Measurements from ENCODE around the gene CMTR1. TPM values are rescaled to one million over a fixed set of nuclear protein-coding genes. Genes with fewer than 3 reads are reported as not detected.
"Not testable (repeated sequence)": the region's sequence is repeated elsewhere in the genome, so short reads cannot be mapped to it uniquely, and the experiment has no call there.

Gene CMTR1
- total RNA-seq, 1 donor, result 33.4 TPM

DNA sequence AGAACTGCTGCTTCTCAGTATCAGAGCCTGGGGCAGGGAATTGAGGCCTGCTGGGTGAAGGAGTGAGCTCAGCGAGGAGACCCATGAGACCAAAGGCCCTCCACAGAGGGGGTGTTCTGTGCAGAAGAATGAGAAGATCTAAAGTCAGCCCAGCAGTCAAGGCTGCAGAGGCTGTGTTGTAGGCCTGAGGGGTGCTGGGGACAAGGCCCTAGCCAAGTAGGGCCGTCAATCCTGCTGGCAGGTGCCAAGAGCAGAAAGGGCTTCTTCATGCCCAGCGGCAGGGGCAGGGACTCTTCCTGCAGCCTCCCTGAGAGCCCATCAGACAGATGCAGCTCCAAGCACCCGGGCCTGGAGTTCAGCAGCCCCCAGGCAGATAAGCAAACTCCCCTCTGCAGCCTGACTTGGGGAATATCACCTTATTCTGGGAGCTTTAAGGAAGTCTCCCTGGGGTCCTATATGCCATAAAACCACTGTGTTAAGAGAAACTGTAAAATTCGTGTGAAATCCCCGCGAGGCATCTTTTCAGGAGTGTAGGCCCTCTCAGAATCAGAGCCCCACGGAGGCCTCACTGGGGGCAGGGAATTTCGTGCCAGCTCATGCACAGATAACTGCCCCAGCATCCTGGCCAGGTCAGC is 57.6 kb downstream of the CMTR1 start:
- no peak for DNase-seq (ENCODE audit: low read depth in 2 of 3, low spot score in 2 of 3)

DNA sequence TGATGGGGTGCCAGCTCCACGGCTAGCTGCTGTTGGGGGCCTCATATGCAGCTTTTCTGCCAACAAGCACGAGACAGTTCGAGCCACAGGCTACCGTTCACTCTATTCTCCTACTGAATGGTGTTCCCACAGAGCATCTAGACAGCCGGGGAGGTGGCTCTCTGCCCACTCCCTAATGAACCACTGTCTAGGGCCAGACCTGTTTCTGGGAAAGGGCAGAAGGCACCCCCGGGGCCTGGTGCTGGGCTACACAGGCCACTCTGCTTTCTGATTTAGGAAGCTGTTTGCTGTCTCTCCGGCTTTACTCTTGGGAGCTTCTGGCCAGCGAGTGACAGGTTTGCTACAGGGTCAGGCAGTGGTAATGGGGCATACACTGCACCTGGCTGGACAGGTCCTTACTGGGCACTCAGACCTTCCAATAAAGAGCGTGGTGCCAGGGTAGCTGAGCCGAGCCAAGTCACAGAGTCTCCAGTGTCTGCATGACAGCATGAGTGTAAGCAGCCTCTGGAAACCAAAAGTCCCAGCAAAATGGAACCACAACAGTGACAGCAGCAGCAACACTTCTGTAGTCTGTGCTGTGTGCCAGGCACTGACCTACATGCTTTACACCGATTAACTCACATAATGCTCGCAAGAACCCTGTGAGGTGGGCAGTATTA is 58.3 kb downstream of the CMTR1 start:
- no peak for DNase-seq (ENCODE audit: low read depth in 2 of 3, low spot score in 2 of 3)

DNA sequence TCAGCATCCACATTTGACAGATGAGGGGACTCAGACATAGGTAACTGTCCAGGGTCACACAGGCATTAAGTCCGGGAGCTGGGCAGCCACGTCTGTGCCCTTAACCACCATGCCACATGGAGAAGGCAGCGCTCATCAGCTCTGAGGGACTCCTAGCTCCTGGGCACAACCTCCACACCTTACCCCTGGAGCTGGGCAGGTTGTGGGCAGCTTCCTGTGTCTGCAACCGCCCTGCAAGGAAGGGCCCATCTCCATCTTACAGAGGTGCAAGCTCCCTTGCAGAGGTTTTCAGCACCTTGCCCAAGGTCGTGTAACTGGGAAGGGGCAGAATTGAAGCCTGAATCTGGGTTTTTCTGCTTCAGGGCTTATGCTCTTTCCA is 58.8 kb downstream of the CMTR1 start:
- DNase-seq (ENCODE audit: low read depth in 2 of 3, low spot score in 2 of 3), result no peak

DNA sequence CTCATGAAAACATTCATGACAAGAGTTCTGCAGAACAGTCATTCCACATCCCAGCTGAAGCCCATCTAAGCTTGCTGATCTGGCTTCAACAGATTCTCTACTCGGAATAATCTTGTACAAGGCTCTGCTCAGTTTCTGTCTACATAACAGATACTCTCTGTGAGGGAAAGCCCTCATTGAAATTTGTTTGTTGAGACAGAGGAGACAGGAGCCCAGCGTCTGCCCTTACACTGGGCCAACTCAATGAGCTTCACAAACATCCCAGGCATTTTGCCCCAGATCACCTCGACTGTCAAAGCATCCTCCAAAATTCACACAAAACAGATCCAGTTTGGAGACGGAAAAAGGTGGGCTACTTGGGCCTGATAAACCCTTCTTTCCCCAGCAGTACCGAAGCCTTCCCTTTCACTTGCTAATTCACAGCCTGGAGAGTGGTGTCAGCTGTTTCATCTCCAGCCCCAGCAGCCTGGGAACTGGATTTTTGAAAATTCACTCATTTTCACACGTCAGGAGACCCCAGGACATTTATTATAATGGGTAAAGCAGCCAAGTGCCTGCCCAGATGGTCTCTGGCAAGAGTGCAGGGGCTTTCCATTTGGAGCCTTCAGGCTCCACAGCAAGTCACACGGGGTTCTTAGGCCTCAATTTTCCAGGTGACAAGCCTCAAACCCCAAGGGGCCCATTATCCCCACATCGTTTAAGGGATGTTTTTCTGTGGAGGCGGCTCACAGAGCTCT is 59.4 kb downstream of the CMTR1 start:
- DNase-seq (ENCODE audit: low read depth in 2 of 3, low spot score in 2 of 3), result no peak

- DNase-seq (ENCODE audit: low read depth in 2 of 3, low spot score in 2 of 3), result no peak
These were observed 60.1 kb downstream of the CMTR1 start for GRCh38 chr6:37492991-37493660.

DNA sequence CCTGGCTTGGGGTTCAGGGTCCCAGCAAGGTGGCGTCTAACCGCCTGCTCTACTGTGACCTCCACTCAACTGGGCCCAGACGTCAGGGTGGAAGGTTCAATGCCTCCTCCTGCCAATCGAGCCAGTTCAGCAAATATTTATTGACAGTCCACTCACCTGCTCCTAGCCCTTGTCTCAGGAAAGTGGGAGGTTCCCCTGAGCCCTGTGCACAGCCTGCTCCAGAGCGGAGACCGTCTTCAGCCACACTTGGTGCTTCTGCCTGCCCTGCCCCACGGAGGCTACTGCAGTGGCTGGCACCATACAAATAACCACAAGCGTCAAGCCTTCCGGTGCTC is 60.6 kb downstream of the CMTR1 start:
- DNase-seq (ENCODE audit: low read depth in 2 of 3, low spot score in 2 of 3), result no peak

DNA sequence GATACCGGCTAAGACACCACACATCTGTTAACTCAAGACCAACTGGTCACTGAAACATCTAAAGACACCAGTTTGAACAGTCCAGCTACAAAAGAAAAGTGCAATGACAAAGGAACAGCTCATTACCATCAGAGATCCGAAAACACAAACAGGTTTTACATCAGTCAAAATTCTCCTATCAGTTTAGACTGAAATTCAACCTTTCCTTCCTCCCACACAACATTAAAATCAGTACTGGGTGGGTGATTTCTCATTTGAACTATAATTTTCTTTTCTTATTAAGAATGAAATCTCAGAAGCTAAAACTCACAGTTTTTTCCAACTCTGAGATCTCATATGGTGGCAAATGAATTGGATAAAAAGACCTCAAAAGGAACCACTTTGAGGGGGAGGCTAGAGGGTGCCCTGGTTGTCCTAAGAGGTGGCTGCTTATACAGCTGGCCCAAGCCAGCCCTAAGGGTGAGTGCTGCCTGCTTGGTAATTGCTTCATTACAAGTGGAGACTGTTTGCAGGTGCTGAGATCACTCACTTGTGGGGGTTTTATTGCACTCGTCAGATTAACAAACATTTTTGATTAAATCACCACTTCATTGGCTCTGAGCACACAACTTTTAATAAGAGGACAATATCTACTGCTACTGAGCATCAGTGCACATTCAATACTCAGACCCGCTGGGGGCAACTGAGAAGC is 62.4 kb downstream of the CMTR1 start:
- DNase-seq (ENCODE audit: low read depth in 2 of 3, low spot score in 2 of 3), result no peak

GRCh38 chr6:37496951-37497885 is 64.2 kb downstream of the CMTR1 start:
- DNase-seq (ENCODE audit: low read depth in 2 of 3, low spot score in 2 of 3), result no peak

DNA sequence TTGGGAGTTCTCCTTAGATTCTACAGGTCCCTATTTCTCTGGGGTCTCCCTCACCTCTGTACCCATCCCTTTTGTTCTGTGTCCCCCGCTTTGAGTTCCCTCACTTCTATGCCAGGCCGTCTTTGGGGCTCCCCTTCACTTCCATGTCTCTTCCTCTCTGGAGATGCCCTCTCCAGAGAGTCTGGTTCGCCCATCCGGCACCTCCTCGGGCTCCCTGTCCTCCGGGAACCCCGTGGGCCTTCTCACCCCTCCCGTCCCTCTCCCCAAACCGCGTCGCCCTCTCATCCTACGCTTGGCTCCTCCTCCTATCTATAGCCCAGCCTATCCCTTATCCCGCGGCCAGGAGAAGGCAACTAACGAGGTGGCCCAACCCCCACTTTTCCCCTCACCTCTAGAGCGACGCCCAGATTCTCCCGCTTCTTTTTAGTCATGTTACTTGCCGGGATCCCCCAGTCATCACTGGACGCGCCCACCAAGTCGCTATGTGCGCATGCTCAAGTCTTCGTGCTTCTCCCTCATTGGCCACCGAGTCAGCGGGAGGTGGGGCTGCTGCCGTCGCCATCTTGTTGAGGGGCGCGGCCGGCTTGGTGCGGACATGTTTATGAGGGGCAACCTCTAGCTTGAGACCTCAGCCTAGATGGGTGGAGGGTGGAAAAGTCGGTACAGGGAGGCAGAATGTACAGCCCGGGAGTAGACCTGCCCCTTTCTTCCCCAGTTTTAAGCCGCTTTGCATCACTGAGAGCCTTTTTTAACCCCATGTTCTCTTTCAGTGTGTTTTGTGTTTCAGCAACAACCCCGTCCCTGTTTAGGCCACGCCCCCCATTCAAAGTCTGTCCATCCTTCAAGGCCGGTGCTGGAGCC is 66.6 kb downstream of the CMTR1 start, which contains the start of gene CCDC167:
CCDC167 (minus strand) TSS at position 461 of the 861 bp plus-strand sequence; CDS start at position 431, 30 bp downstream.
- DNase-seq (ENCODE audit: low read depth in 2 of 3, low spot score in 2 of 3), result peak; percentile 88 to 97 (median 94)

- DNase-seq (ENCODE audit: low read depth in 2 of 3, low spot score in 2 of 3), result no peak
These were observed 67.2 kb downstream of the CMTR1 start for GRCh38 chr6:37500294-37500608.

DNA sequence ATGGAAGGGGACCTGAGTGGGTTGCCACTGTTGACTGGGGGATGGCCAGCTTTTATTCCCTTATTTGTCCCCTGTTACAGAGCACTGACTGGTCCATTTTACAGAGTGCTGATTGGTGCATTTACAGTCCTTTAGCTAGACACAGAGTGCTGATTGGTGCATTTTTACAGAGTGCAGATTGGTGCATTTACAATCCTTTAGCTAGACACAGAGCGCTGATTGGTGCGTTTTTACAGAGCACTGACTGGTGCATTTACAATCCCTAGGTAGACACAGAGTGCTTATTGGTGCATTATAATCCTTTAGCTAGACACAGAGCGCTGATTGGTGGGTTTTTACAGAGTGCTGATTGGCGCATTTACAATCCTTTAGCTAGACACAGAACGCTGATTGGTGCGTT is 67.9 kb downstream of the CMTR1 start:
- DNase-seq (ENCODE audit: low read depth in 2 of 3, low spot score in 2 of 3), result not testable (repeated sequence)

DNA sequence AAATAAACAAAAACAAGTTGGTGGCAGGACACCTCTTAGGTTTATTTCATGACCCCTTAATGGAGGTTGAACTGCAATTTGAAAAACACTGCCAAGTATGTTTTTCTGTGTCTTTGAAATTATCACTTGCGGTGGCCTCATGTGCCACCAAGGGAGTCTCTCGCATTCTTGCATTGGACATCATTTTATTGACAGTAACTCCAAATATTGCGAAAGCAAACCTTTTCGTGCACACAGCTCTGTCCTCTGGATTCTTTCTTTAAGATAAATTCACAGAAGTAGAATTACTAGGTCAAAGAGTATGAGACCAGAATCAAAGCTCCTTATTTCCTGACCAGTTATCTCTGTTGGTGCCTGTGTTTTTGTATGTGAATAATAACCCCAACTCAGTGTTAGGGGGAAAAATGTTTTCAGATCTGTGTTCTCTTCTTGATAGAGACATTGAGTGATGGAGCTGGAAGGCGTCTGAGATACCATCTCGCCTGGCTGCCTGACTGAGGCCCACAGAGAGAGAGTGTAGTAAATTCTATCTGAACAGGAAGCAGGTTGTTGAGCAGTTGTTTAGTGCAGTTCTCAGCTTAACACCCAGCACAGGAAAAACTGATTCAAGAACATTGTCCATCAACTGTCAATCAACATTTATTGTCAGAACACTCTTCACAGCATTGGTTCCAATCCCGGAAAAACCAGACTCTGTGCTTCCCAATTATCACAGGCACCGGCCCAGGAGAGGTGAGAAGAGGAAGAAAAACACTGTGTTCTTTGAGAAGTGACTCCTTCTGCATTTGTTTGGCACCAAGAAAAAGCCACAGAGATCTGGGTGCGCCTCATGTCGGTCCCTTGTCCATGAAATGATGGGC is 68.8 kb downstream of the CMTR1 start:
- peak in 1 of 3 donors; percentile 62 for DNase-seq (ENCODE audit: low read depth in 2 of 3, low spot score in 2 of 3)

GRCh38 chr6:37502703-37503291 is 69.8 kb downstream of the CMTR1 start:
- peak in 2 of 3 donors; percentile 59 to 73 for DNase-seq (ENCODE audit: low read depth in 2 of 3, low spot score in 2 of 3)

- DNase-seq (ENCODE audit: low read depth in 2 of 3, low spot score in 2 of 3), result no peak
These were observed 70.4 kb downstream of the CMTR1 start for GRCh38 chr6:37503309-37503965.

GRCh38 chr6:37504024-37504423 is 71.0 kb downstream of the CMTR1 start:
- DNase-seq (ENCODE audit: low read depth in 2 of 3, low spot score in 2 of 3), result no peak

- DNase-seq (ENCODE audit: low read depth in 2 of 3, low spot score in 2 of 3), result no peak
These were observed 73.5 kb downstream of the CMTR1 start for GRCh38 chr6:37506479-37506878.

GRCh38 chr6:37507077-37507476 is 74.1 kb downstream of the CMTR1 start:
- no peak for DNase-seq (ENCODE audit: low read depth in 2 of 3, low spot score in 2 of 3)
